Globus pallidus (tissue), 1 donor: Measurements from ENCODE around the gene CHCHD1.
"Not testable (repeated sequence)": the region's sequence is repeated elsewhere in the genome, so short reads cannot be mapped to it uniquely, and the experiment has no call there.

ENCODE experiments used
- DNase-seq: peaks from one replicate; pipeline ENCODE4 v3.0.0-alpha.2; 2015; ENCODE audit warnings: low spot score

Gene CHCHD1

DNA sequence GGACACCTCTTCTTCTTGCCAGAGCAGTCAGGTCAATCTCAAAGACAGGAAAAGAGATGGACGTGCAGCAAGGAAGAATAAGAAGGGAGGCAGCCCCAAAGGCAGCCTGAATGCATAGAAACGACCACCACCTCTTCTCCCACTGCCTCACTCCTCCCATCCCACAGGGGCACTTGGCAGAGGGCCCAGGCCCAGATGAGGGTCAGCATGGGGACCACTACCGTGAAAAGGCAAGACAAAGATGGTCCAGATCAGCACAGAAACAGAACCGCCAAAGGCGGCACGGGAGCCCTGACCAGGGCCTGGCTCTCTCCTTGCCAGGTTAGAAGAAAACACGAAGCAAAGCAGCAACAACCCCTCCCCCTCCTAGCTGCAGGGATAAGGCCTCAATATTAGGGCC is 31.5 kb downstream of the CHCHD1 start:
- DNase-seq: no peak

DNA sequence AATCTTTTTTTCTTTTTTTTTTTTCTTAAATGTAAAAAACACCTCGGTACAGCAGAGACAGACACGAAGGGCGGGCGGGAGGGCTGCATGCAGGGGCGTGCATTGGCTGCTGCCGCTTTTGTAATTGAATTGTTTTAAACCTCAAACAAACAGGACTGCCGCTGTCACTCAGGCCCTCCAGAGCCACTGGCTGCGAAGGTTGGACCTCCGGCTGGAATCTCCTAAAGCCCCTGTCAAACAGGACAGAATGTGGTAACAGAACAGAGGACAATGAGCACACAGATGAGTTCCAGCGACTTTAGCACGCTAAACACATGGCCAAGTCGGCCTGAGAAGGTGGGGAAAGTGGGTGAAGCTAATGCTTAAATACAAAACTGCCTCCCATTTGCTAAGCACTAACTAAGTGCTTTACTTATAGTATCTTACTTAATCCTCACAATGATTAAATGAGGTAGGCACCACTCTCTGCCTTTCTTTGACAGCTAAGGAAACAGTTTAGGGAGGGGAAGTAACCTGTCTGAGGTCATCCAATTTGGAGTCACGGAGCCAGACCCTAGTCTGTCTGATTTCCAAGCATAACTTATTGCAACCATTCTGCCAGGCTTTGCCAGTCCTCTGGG is 32.5 kb downstream of the CHCHD1 start:
- no peak for DNase-seq

DNA sequence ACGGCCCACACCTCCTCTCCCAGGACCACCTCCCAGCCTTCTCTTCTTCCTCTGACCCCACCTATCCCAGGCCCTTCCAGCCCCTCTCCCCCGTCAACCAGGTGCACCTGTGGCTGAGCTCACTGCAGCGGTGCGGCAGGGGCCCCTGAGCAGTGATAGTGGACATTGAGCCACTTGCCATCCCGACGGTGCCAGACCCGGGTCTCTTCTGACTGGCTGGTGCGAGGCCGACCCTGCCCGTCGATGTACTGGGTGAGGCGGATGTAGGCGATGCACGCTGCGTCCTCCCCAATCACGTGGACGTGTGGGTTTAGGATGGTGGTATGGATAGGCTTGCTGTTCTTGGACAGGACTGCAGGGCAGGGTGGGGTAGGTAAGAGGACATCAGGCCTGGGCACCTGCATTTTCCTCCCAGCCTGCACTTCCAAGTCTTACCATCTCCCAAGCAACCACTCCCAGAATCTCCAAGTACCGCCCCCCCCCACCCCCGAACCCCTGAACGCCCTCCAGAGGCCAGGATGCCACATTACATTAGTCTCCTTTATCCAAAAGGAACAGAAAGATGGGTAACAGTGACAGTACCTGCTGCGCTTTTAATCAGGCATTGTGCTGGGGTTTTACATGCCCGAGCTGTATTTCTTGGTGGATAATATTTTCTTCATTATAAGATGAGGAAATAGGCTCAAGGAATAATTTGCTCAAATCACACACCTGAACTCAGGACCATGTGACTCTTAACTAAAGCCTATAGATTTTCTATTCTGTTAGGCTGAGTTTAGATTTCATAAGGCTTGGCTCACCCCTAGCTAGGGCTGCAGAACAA is 33.3 kb downstream of the CHCHD1 start:
- DNase-seq: no peak

DNA sequence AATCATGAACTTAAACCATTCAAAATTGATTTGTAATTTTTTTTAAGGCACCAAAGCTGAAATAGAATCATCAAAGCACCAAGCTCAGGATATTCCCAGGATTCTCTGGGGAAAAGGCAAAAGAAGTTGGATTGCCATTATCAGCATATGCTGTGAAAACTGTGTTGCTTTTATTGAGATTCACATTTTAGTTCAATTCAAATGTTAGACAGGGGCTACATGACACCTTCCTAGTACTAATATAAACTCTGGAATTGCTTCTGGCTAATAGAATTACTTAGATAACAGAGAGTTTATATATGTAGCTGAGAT is 33.8 kb downstream of the CHCHD1 start:
- DNase-seq: no peak

DNA sequence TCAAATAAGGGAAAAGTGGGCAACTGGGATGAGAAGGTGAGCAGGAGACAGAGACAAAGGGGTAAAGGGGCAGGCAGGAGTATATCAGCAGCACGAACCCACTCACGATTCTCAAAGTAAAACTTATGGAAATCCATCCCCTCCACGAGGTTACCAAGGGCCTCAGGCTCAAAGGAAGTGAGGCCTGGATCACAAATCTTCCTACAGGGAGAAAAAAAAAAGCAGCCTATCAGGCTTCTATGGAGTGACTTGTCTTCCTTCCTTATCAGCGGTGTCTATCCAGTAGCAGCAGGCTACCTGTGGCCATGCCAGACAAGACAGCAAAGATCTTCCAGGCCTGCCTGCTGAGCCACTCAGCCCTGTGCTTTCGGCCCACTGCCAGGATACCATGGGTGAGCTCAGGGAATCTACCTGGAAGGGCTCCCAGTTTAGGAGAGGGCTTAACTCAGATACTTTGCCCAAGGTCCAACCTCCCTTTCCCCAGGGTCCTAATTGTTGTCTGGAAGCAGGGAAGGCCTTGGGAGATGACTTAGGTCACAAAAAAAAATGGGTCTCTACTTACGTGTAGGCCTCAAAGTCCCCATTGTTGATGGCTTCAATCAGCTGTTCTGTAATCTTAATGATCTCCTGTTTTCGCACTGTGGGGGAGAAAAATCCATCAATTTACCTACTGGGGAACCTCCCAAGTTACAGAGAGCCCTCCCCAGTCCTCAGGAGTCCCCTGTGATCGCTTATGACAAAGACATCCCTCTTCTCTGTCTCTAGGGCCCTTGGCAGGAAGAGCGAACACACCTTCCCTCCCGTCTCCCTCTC is 35.3 kb downstream of the CHCHD1 start:
- no peak for DNase-seq

DNA sequence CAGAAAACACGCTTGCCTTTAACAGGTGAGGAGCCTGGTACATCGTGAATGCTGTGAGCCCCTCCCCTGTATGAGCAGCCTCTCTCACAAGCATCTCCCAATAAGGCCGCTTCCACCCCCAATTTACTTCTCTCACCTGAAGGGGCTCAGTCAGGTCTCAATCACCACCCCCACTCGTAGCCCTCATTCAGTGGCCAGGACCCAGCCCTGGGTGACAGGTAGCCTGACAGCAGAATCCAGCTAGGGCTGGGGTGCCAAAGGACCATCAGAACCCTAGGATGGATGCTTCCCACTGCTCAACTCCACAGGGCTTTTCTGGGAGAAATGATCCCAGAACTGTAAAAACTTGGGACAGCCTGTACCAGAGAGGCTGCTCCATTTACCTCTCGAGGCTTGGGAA is 36.0 kb downstream of the CHCHD1 start:
- DNase-seq: no peak

DNA sequence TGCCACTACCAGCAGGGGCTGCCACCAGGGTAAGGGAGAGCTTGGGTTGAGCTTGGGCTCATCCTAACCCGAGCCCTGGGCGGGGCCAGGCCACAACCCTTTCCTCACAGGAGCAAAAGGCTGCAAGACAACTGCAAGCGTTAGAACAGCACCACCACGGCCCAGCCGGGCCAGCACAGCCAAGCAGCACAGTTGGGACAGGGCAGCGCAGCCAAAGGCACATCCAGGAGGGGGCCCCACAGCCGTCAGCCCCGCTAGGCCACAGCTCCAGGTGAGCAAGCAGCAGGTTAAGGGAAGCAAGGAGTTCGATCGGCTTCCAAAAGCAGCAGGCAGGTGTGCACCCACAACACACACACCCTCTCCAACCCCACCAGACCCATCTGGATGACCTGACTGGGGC is 36.6 kb downstream of the CHCHD1 start:
- DNase-seq: no peak

DNA sequence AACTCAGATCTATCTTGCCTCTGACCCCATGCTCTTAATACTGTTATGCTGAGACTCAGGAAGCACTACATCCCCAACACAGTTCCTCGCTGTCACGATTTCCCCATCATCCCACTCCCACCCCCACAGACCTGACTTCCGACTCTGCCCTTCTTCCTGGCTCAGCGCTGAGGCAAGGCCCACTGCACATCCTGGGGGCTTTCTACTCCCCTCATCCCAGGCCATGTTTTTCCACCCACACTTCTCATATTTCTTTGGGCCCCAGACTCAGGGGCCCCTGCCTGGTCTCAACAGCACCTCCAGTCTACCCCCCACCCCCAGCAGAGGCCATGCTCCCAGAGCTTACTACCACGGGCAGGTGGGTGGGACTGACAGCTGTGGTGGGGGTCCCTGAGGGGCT is 37.2 kb downstream of the CHCHD1 start:
- no peak for DNase-seq

DNA sequence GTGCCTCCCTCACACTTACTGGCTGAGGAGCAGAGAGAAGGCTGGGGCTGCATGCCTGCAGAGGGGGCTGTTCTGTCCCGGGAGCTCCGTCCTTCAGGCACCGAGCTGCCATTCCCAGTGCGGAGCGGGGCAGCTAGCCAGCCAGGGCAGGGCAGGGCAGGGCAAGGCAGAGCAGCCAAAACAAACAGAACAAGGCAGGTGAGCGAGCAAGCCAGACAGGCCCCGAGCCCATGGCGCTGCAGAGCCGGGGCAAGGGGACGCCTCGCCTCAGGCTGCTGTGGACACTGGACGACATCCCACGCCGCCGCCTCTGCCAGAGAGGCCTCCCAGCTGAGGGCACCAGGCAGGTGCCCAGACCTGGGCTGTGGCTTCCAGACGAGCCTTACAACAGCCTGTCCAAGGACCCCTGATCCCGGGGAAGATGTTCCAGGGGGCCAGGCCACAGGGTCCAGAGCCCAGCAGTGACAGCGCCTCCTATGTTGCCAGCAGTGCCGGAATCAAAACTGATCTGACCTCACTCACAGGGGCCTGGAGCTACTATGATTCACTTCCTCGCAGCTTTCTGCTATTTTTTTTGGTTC is 37.8 kb downstream of the CHCHD1 start:
- DNase-seq: no peak

DNA sequence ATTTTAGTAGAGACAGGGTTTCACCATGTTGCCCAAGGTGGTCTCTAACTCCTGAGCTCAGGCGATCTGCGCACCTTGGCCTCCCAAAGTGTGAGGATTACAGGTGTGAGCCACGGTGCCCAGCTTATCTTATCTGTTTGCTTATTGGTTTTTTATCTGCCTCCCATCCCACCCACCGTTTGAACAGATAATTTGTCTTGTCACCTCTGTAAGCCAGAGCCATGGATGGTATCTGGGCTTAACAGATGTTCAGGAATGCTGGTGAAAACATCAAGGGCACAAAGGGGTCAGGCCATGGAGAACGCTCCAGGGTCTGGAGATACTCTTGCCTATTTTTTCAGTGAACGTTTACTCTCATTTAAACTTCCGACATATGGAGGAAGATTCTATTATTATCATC is 41.5 kb downstream of the CHCHD1 start:
- DNase-seq: no peak

DNA sequence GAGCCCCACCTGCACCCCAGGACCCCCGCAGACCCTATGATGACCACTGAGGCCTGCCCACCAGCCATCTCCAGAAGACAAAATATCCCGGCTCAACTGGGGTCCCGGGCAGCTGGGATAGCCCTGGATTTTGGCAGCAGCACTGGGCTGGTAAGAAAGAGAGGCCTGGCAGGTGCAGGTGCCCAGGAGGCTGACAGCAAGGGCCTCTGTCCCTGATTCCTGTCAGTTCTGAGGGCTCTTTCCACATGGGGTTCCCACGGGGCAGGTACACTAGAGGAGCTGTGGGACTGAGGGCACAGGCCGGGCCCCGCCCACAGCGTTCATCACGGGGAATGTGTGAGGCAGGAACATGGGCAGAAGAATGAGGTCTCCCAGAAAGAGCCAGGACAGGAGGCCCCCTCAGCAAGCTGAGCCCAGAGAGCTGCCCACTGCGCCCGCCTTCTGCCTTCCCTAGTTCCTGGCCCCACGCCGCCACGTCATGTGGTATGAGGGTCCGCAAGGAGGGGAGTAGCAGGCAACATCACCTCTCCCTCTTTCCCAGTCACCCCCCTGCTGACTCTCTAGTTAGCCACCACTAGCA is 42.4 kb downstream of the CHCHD1 start:
- DNase-seq: no peak

DNA sequence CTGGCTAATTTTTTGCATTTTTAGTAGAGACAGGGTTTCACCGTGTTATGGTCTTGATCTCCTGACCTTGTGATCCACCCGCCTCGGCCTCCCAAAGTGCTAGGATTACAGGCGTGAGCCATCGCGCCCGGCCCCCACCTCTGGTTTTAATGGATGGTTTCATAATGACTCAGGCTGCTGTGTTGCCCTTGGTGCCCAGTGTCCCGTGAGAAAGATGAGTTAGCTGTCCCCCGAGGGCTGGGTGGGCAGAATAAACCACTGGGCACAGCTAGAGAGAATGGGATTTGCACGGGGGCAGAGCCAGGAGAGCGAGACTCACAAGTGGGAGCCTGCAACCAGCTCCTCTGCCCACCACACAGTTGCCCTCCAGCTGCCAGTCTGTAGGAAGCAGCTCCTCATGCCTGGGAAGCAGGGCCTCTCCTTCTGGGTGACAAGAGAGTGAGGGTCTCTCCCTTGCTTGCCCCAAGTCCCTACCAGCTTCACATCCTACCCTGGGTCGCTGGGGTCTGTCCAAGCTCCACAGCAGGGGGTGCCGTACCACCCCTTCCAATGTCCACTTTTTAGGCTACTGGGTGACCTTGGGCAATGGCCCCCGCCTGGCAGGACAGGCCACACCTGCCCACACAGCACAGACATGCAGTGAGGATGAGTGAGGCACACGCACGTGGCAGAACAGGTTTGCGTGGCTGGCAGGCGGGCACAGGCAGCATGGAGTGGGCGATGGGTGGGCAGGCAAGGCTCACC is 45.7 kb downstream of the CHCHD1 start:
- no peak for DNase-seq

DNA sequence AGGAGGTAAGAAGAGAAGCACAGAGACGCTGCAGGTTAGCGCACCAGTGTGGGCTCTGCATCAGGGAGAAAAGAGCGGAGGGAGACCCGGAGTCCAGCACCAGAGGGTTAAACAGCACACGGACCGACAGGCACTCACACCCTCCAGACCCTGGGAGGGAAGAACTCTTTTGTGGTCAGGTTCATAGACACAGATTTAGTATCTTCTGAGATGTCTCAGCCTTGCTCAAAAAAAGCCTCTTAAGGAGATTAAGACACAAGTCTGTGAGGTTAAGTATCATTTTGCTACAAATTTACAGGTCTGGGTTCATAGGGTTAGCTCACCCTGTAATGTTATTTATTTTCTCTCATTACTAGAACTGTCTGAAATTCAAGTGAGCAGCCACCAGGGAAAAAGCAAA is 46.3 kb downstream of the CHCHD1 start:
- no peak for DNase-seq

DNA sequence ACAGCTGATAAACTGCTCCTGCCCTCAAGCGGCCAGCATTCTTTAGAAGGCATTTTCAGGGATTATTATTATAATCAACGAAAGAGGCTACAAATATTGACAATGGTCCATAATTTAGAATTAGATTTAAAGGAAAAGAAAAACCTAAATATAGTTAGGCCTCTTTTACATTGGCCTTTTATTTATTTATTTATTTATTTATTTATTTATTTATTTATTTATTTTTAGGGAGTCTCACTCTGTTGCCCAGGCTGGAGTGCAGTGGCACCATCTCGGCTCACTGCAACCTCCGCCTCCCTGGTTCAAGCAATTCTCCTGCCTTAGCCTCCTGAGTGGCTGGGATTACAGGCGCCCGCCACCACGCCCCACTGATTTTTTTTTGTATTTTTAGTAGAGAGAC is 47.2 kb downstream of the CHCHD1 start:
- DNase-seq: not testable (repeated sequence)
